DLD1 (cell line): ENCODE measurements around the gene IDUA.
"Not testable (repeated sequence)": the region's sequence is repeated elsewhere in the genome, so short reads cannot be mapped to it uniquely, and the experiment has no call there.

ENCODE experiments used
- in situ Hi-C: cut with HindIII; loops from 2 replicates; pipeline ENCODE4 v1.10.0; 2017; ENCODE audit warnings: low sequenced_read_pairs

IDUA gene

GRCh38 chr4:986879-987623 lies at the start of gene IDUA:
Gene IDUA (plus strand): TSS chr4:987044. CDS start chr4:987085, 41 bp downstream.
- in situ Hi-C loops, result no loop called here

GRCh38 chr4:939508-939907 lies 47.3 kb upstream of the IDUA start:
- in situ Hi-C loops, result not testable (repeated sequence)

- in situ Hi-C loops, result no loop called here
Measured at GRCh38 chr4:945274-946102, 41.4 kb upstream of the IDUA start.

GRCh38 chr4:946103-946450 lies 40.8 kb upstream of the IDUA start:
- in situ Hi-C loops, result no loop called here

- in situ Hi-C loops, result no loop called here
Measured at GRCh38 chr4:946517-947471, 40.0 kb upstream of the IDUA start.

- in situ Hi-C loops, result no loop called here
Measured at GRCh38 chr4:947491-947971, 39.3 kb upstream of the IDUA start.

GRCh38 chr4:948101-948935 lies 38.5 kb upstream of the IDUA start:
- in situ Hi-C loops, result no loop called here

- in situ Hi-C loops, result no loop called here
Measured at GRCh38 chr4:948936-949300, 37.9 kb upstream of the IDUA start.

- in situ Hi-C loops, result no loop called here
Measured at GRCh38 chr4:949656-950055, 37.2 kb upstream of the IDUA start.

GRCh38 chr4:950136-951020 lies 36.5 kb upstream of the IDUA start:
- in situ Hi-C loops, result no loop called here

- in situ Hi-C loops, result no loop called here
Measured at GRCh38 chr4:951186-951585, 35.7 kb upstream of the IDUA start.

GRCh38 chr4:951594-952468 lies 35.0 kb upstream of the IDUA start:
- in situ Hi-C loops, result no loop called here

GRCh38 chr4:952881-953573 lies 33.8 kb upstream of the IDUA start:
- in situ Hi-C loops, result no loop called here

GRCh38 chr4:953574-953915 lies 33.3 kb upstream of the IDUA start:
- in situ Hi-C loops, result no loop called here

GRCh38 chr4:954211-955020 lies 32.4 kb upstream of the IDUA start:
- in situ Hi-C loops, result no loop called here

- in situ Hi-C loops, result no loop called here
Measured at GRCh38 chr4:955161-955921, 31.5 kb upstream of the IDUA start.
